ENCODE measurements around the gene GFI1B. TPM values are rescaled to one million over a fixed set of nuclear protein-coding genes. Genes with fewer than 3 reads are reported as not detected.
A peak's percentile ranks its signal among the peaks of the same experiment; 100 is the strongest.

GFI1B gene
- total RNA-seq, 2 donors from 2014 or later: 0.44 TPM; not detected in 1

- DNase-seq: no peak
- H3K27ac Mint-ChIP-seq: no peak overlapping the region
- Histone ChIP-seq H3K9me3 (ENCODE audit: control insufficient read depth, low read length) (no peaks in the 10 kb centered on the region), H3K9ac (ENCODE audit: extremely low read depth, low read length, poor library complexity, severe bottlenecking) (no peak overlapping the region), H3K36me3 (ENCODE audit: control insufficient read depth, insufficient read depth, low read length) (peaks cover 23% of the 10 kb centered on the region), H3K27me3 (ENCODE audit: control insufficient read depth, insufficient read depth, low read length, poor library complexity, severe bottlenecking) (no peaks in the 10 kb centered on the region), H3K4me1 (ENCODE audit: control insufficient read depth, insufficient read depth, low read length) (no peaks in the 10 kb centered on the region), H3K4me3 (ENCODE audit: low read length) (no peak overlapping the region), H3K27ac (ENCODE audit: low read depth, low read length) (no peak overlapping the region)
- peaks cover 6% of the 10 kb centered on the region for H3K4me1 Mint-ChIP-seq
- 96 to 100% methylated on average over 3 to 7 of the region's 7 CpGs for WGBS, 2 experiments (ENCODE audit: insufficient coverage in 1 of 2, insufficient read length in 1 of 2)
- TF ChIP-seq, protein P1, sequence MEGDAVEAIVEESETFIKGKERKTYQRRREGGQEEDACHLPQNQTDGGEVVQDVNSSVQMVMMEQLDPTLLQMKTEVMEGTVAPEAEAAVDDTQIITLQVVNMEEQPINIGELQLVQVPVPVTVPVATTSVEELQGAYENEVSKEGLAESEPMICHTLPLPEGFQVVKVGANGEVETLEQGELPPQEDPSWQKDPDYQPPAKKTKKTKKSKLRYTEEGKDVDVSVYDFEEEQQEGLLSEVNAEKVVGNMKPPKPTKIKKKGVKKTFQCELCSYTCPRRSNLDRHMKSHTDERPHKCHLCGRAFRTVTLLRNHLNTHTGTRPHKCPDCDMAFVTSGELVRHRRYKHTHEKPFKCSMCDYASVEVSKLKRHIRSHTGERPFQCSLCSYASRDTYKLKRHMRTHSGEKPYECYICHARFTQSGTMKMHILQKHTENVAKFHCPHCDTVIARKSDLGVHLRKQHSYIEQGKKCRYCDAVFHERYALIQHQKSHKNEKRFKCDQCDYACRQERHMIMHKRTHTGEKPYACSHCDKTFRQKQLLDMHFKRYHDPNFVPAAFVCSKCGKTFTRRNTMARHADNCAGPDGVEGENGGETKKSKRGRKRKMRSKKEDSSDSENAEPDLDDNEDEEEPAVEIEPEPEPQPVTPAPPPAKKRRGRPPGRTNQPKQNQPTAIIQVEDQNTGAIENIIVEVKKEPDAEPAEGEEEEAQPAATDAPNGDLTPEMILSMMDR (conservative IDR thresholded peaks at IDR 0.05): no peak
- H3K36me3 Mint-ChIP-seq (ENCODE audit: low read depth): peaks cover 16% of the 10 kb centered on the region
- H3K9me3 Mint-ChIP-seq: no peaks in the 10 kb centered on the region
- H3K4me3 Mint-ChIP-seq: no peak overlapping the region
- no peaks in the 10 kb centered on the region for H3K27me3 Mint-ChIP-seq (ENCODE audit: insufficient read depth)
Measured at GRCh38 chr9:132937463-132937901, 41.0 kb upstream of the GFI1B start.

DNA sequence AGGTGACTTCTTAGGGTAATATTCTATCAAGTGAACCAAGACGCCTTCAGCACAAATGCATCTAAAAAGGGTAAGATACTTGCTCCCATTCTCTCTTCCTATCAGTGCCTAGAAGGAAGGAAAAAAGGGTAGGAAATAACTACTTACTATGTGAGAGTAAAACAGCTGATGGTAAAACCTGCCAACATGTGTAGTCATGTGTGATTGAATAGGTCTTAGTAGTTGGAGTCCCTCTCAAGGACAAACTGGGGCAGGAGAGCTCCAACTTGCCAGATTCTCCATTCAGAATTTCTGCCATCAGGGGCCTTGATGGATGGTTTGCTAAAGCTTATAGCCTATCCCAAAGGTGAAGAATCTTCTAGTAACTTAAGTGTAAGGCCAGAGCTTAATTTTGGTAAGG lies 39.3 kb upstream of the GFI1B start:
- H3K36me3 ChIP-seq (ENCODE audit: control insufficient read depth, insufficient read depth, low read length): peaks cover 9% of the 10 kb centered on the region
- H3K27ac ChIP-seq (ENCODE audit: low read depth, low read length): no peak overlapping the region
- H3K9me3 ChIP-seq (ENCODE audit: control insufficient read depth, low read length): no peaks in the 10 kb centered on the region
- no peak overlapping the region for H3K4me3 Mint-ChIP-seq
- no peaks in the 10 kb centered on the region for H3K9me3 Mint-ChIP-seq
- TF ChIP-seq, protein P1 (conservative IDR thresholded peaks at IDR 0.05): no peak
- no peak for DNase-seq
- peaks cover 19% of the 10 kb centered on the region for H3K4me1 Mint-ChIP-seq
- 93 to 100% methylated on average over 1 of the region's 1 CpG for WGBS, 2 experiments (ENCODE audit: insufficient coverage in 1 of 2, insufficient read length in 1 of 2)
- H3K9ac ChIP-seq (ENCODE audit: extremely low read depth, low read length, poor library complexity, severe bottlenecking): no peak overlapping the region
- H3K36me3 Mint-ChIP-seq (ENCODE audit: low read depth): peaks cover 4% of the 10 kb centered on the region
- no peaks in the 10 kb centered on the region for H3K27me3 ChIP-seq (ENCODE audit: control insufficient read depth, insufficient read depth, low read length, poor library complexity, severe bottlenecking)
- H3K4me1 ChIP-seq (ENCODE audit: control insufficient read depth, insufficient read depth, low read length): no peaks in the 10 kb centered on the region
- no peak overlapping the region for H3K27ac Mint-ChIP-seq
- no peaks in the 10 kb centered on the region for H3K27me3 Mint-ChIP-seq (ENCODE audit: insufficient read depth)
- H3K4me3 ChIP-seq (ENCODE audit: low read length): no peak overlapping the region

GRCh38 chr9:132942541-132943182 lies 35.8 kb upstream of the GFI1B start:
- Histone ChIP-seq H3K4me1 (ENCODE audit: control insufficient read depth, insufficient read depth, low read length) (no peaks in the 10 kb centered on the region), H3K9ac (ENCODE audit: extremely low read depth, low read length, poor library complexity, severe bottlenecking) (no peak overlapping the region), H3K36me3 (ENCODE audit: control insufficient read depth, insufficient read depth, low read length) (no peaks in the 10 kb centered on the region), H3K4me3 (ENCODE audit: low read length) (peak overlapping the region; percentile 89), H3K27me3 (ENCODE audit: control insufficient read depth, insufficient read depth, low read length, poor library complexity, severe bottlenecking) (no peaks in the 10 kb centered on the region), H3K9me3 (ENCODE audit: control insufficient read depth, low read length) (no peaks in the 10 kb centered on the region), H3K27ac (ENCODE audit: low read depth, low read length) (no peak overlapping the region)
- WGBS, 2 experiments (ENCODE audit: insufficient coverage in 1 of 2, insufficient read length in 1 of 2): 84 to 89% methylated on average over 4 of the region's 5 CpGs
- no peak overlapping the region for H3K27ac Mint-ChIP-seq
- peaks cover 31% of the 10 kb centered on the region for H3K4me1 Mint-ChIP-seq
- TF ChIP-seq, protein P1 (conservative IDR thresholded peaks at IDR 0.05): no peak
- DNase-seq: no peak
- peak overlapping the region; percentile 96 for H3K4me3 Mint-ChIP-seq
- H3K36me3 Mint-ChIP-seq (ENCODE audit: low read depth): no peaks in the 10 kb centered on the region
- no peaks in the 10 kb centered on the region for H3K27me3 Mint-ChIP-seq (ENCODE audit: insufficient read depth)
- H3K9me3 Mint-ChIP-seq: no peaks in the 10 kb centered on the region
